ENCODE results near the gene BTF3L4.

The BTF3L4 gene

DNA sequence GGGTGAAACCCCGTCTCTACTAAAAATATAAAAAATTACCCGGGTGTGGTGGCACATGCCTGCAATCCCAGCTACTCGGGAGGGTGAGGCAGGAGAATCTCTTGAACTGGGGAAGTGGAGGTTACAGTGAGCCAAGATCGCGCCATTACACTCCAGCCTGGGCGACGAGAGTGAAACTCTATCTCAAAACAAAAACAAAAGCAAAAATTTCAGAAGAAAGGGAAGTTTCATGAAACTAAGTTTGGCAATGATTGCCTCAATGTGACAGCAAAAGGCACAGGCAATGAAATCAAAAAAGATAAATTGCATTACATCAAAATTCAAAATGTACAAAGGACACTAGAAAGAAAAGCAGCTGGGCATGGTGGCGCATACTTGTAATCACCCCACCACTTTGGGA, 40.1 kb downstream of the BTF3L4 start:
- DNase-seq (ENCODE audit: low read depth) = no peak
- H3K4me3 ChIP-seq (ENCODE audit: low read depth, low read length) = no peak overlapping the region
- TF ChIP-seq, protein P1, sequence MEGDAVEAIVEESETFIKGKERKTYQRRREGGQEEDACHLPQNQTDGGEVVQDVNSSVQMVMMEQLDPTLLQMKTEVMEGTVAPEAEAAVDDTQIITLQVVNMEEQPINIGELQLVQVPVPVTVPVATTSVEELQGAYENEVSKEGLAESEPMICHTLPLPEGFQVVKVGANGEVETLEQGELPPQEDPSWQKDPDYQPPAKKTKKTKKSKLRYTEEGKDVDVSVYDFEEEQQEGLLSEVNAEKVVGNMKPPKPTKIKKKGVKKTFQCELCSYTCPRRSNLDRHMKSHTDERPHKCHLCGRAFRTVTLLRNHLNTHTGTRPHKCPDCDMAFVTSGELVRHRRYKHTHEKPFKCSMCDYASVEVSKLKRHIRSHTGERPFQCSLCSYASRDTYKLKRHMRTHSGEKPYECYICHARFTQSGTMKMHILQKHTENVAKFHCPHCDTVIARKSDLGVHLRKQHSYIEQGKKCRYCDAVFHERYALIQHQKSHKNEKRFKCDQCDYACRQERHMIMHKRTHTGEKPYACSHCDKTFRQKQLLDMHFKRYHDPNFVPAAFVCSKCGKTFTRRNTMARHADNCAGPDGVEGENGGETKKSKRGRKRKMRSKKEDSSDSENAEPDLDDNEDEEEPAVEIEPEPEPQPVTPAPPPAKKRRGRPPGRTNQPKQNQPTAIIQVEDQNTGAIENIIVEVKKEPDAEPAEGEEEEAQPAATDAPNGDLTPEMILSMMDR (IDR thresholded peaks at IDR 0.05; ENCODE audit: low read depth, low read length) = no peak
- no peak for TF ChIP-seq MYC (IDR thresholded peaks at IDR 0.05; ENCODE audit: low read depth, low read length)
- TF ChIP-seq, protein P2, sequence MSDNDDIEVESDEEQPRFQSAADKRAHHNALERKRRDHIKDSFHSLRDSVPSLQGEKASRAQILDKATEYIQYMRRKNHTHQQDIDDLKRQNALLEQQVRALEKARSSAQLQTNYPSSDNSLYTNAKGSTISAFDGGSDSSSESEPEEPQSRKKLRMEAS (IDR thresholded peaks at IDR 0.05; ENCODE audit: low read depth, low read length) = no peak
- no peak for TF ChIP-seq POLR2A (IDR thresholded peaks at IDR 0.05; ENCODE audit: extremely low read depth, insufficient read length)

DNA sequence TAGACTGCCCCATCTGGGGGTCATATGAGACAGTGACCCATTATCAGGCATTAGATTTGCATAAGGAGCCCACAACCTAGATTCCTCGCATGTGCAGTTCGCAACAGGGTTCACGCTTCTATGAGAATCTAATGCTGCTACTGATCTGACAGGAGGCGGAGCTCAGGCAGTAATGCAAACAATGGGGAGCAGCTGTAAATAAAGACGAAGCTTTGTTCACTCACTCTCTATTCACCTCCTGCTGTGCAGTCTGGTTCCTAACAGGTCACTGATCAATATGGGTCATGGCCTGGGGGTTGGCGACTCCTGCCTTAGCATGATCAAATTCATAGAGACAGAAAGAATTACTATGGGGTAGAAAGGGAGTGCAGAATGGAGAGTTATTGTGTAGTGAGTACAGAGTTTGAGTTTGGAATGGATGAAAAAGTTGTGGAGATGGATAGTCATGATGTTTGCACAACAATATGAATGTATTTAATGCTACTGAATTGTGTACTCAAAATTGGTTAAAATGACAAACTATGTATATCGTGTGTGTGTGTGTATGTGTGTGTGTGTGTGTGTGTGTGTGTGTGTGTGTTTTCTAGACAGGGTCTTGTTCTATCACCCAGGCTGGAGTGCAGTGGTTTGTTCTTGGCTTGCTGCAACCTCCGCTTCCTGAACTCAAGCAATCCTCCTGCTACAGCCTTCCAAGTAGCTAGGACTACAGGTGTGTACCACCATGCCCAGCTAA, 42.2 kb downstream of the BTF3L4 start:
- TF ChIP-seq, protein P1 (IDR thresholded peaks at IDR 0.05; ENCODE audit: low read depth, low read length) = no peak
- TF ChIP-seq, protein P2 (IDR thresholded peaks at IDR 0.05; ENCODE audit: low read depth, low read length) = no peak
- no peak for TF ChIP-seq POLR2A (IDR thresholded peaks at IDR 0.05; ENCODE audit: extremely low read depth, insufficient read length)
- no peak for TF ChIP-seq MYC (IDR thresholded peaks at IDR 0.05; ENCODE audit: low read depth, low read length)
- no peak overlapping the region for H3K4me3 ChIP-seq (ENCODE audit: low read depth, low read length)
- DNase-seq (ENCODE audit: low read depth) = no peak

DNA sequence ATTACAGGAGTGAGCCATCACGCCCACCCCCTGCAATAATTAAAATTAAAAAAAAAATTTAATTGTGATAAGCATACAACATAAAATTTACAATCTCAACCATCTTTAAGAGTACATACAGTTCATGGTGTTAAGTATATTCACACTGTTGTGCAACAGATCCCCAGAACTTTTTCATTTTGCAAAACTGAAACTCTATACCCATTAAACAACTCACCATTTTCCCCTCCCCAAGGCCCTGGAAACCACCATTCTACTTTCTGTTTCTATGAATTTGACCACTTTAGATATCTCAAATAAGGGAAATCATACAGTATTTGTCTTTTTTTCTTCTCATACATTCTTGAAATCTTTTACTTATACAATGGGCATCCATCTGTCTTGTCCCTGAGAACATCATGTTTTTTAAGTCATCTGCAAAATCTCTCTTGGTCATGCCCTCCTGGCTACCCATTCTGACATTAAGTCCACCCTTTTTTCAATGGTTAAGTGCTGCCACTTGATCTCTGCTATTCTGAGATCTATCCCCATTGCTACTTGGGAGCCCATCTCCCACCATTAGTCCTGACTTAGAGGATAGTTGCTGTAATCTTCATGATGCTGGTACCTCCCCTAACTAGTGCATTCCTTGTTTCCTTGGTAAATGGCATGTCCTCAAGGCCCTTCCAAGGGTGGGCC, 46.4 kb downstream of the BTF3L4 start:
- no peak for DNase-seq (ENCODE audit: low read depth)
- TF ChIP-seq, protein P1 (IDR thresholded peaks at IDR 0.05; ENCODE audit: low read depth, low read length) = no peak
- no peak for TF ChIP-seq MYC (IDR thresholded peaks at IDR 0.05; ENCODE audit: low read depth, low read length)
- no peak for TF ChIP-seq POLR2A (IDR thresholded peaks at IDR 0.05; ENCODE audit: extremely low read depth, insufficient read length)
- TF ChIP-seq, protein P2 (IDR thresholded peaks at IDR 0.05; ENCODE audit: low read depth, low read length) = no peak

DNA sequence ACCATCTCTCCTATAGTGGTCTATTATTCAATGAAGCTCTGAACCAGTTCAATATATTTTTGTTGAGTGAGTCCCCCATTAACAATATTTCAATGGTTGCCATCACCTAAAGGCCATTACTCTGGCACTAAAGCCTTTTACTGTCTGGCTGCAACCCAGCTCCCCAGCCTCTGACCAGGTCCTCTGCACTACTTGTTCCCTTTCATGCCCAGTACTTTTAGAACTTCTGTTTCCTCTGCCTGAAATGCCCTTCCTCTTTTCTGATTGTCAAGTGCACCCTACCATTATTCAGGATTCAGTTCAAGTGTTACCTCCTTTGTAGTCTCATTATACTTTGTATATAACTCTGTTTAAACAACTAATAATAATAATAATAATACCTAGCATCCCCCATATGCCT, 55.4 kb downstream of the BTF3L4 start:
- TF ChIP-seq, protein P2 (IDR thresholded peaks at IDR 0.05; ENCODE audit: low read depth, low read length) = no peak
- TF ChIP-seq, protein P1 (IDR thresholded peaks at IDR 0.05; ENCODE audit: low read depth, low read length) = no peak
- no peak for TF ChIP-seq POLR2A (IDR thresholded peaks at IDR 0.05; ENCODE audit: extremely low read depth, insufficient read length)
- no peak for TF ChIP-seq MYC (IDR thresholded peaks at IDR 0.05; ENCODE audit: low read depth, low read length)
- peak; percentile 44 for DNase-seq (ENCODE audit: low read depth)
- H3K4me3 ChIP-seq (ENCODE audit: low read depth, low read length) = no peak overlapping the region

More for the DNA sequence above, 46.4 kb downstream of the BTF3L4 start:
- H3K4me3 ChIP-seq (ENCODE audit: low read depth, low read length) = no peak overlapping the region

DNA sequence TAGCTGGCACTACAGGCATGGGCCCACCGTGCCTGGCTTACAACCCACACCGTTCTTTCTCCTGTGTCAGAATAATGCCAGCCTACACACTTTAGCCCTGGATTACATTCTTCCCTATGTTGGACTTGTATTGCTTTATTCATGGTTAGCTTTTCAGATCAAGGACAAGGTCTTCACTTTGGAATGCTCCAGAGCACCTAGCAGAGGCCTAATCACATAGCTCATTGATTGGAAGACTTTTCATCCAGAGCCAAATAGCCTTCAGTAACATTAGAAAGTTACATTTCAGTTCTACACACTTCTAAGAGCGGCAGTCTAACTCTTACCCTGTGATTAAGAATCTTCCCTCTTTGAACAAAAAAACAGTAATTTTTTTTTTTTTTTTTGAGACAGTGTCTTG, 56.4 kb downstream of the BTF3L4 start:
- H3K4me3 ChIP-seq (ENCODE audit: low read depth, low read length) = no peak overlapping the region
- TF ChIP-seq, protein P1 (IDR thresholded peaks at IDR 0.05; ENCODE audit: low read depth, low read length) = no peak
- TF ChIP-seq POLR2A (IDR thresholded peaks at IDR 0.05; ENCODE audit: extremely low read depth, insufficient read length) (no peak), MYC (IDR thresholded peaks at IDR 0.05; ENCODE audit: low read depth, low read length) (no peak)
- TF ChIP-seq, protein P2 (IDR thresholded peaks at IDR 0.05; ENCODE audit: low read depth, low read length) = no peak
- DNase-seq (ENCODE audit: low read depth) = no peak
